KMS-11 (cell line): ENCODE results near the gene CNTN5.

Source experiments
- H2AFZ ChIP-seq: fragments of 200-600 bp; sonication (generic); 2 replicates; pipeline ENCODE4 v1.6.1; 2016; ENCODE audit warnings: antibody characterized with exemption, mixed run types, low read depth
- H3K27ac ChIP-seq: fragments of 200-600 bp; sonication (generic); 2 replicates; pipeline ENCODE4 v1.6.1; 2016; ENCODE audit warnings: mild to moderate bottlenecking, mixed run types
- H3K27me3 ChIP-seq: fragments of 200-600 bp; sonication (generic); 2 replicates; pipeline ENCODE4 v1.6.1; 2017; ENCODE audit warnings: mild to moderate bottlenecking, low read depth, mixed run types, moderate library complexity; ENCODE audit not compliant: insufficient read depth
- H3K36me3 ChIP-seq: fragments of 200-600 bp; sonication (generic); 2 replicates; pipeline ENCODE4 v1.6.1; 2017; ENCODE audit warnings: mild to moderate bottlenecking, mixed run types; ENCODE audit not compliant: insufficient read depth
- H3K4me1 ChIP-seq: fragments of 200-600 bp; sonication (generic); 2 replicates; pipeline ENCODE4 v1.6.1; 2016; ENCODE audit warnings: mild to moderate bottlenecking, low read depth, mixed run types; ENCODE audit not compliant: poor library complexity, severe bottlenecking
- H3K4me2 ChIP-seq: fragments of 200-600 bp; sonication (generic); 2 replicates; pipeline ENCODE4 v1.7.0; 2016; ENCODE audit warnings: mild to moderate bottlenecking, mixed run types
- H3K4me3 ChIP-seq: fragments of 200-600 bp; sonication (generic); IDR thresholded peaks from 2 replicates; pipeline ENCODE4 v1.6.1; 2017; ENCODE audit warnings: low read depth, low read length, mixed read lengths; ENCODE audit not compliant: insufficient read depth
- H3K79me2 ChIP-seq: fragments of 200-600 bp; sonication (generic); 2 replicates; pipeline ENCODE4 v1.6.1; 2016; ENCODE audit warnings: low read depth, mixed run types; ENCODE audit not compliant: insufficient read depth
- H3K9ac ChIP-seq: fragments of 200-600 bp; sonication (generic); 2 replicates; pipeline ENCODE4 v1.6.1; 2016; ENCODE audit warnings: mild to moderate bottlenecking, mixed run types
- H4K20me1 ChIP-seq: fragments of 200-600 bp; sonication (generic); 2 replicates; pipeline ENCODE4 v1.6.1; 2016; ENCODE audit warnings: mild to moderate bottlenecking, mixed run types; ENCODE audit not compliant: insufficient read depth
- TF ChIP-seq, protein P1 (sequence below): fragments of 200-600 bp; sonication (generic); conservative IDR thresholded peaks from 2 replicates; pipeline ENCODE4 v1.6.1; 2017; ENCODE audit warnings: low read depth, mild to moderate bottlenecking, antibody characterized with exemption, low read length, moderate library complexity, mixed read lengths

CNTN5 gene

DNA sequence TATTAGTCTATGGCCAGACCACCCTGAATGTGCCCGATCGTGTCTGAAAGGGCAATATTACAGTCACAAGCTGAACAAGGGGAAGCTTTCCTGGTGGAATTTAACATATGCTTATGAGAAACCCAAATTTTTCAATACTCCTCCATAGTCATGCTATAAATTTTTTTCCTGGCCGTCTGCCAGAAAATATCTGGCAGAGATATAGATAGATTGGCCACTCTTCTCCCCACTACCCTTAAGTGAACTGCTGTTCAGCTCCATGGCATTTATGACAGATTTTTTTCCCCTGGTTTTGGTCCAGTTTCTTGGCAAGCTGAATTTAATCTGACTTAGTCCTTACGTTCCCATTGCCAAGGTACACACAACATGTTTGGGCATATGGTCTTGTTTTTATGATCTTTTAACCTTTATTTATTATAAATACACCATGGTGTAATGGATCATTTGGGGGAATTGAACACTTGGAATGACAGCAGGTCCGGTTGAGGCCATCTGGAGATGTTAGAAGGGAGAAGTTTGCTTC is 328.5 kb downstream of the CNTN5 start:
- Histone ChIP-seq H3K9ac (no peak overlapping the region), H4K20me1 (no peaks in the 10 kb centered on the region), H3K4me1 (no peaks in the 10 kb centered on the region), H3K79me2 (no peaks in the 10 kb centered on the region), H2AFZ (no peak overlapping the region), H3K27ac (no peak overlapping the region), H3K4me3 (no peak overlapping the region), H3K4me2 (no peak overlapping the region), H3K36me3 (no peaks in the 10 kb centered on the region), H3K27me3 (no peaks in the 10 kb centered on the region)
- TF ChIP-seq, protein P1, sequence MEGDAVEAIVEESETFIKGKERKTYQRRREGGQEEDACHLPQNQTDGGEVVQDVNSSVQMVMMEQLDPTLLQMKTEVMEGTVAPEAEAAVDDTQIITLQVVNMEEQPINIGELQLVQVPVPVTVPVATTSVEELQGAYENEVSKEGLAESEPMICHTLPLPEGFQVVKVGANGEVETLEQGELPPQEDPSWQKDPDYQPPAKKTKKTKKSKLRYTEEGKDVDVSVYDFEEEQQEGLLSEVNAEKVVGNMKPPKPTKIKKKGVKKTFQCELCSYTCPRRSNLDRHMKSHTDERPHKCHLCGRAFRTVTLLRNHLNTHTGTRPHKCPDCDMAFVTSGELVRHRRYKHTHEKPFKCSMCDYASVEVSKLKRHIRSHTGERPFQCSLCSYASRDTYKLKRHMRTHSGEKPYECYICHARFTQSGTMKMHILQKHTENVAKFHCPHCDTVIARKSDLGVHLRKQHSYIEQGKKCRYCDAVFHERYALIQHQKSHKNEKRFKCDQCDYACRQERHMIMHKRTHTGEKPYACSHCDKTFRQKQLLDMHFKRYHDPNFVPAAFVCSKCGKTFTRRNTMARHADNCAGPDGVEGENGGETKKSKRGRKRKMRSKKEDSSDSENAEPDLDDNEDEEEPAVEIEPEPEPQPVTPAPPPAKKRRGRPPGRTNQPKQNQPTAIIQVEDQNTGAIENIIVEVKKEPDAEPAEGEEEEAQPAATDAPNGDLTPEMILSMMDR: no peak

DNA sequence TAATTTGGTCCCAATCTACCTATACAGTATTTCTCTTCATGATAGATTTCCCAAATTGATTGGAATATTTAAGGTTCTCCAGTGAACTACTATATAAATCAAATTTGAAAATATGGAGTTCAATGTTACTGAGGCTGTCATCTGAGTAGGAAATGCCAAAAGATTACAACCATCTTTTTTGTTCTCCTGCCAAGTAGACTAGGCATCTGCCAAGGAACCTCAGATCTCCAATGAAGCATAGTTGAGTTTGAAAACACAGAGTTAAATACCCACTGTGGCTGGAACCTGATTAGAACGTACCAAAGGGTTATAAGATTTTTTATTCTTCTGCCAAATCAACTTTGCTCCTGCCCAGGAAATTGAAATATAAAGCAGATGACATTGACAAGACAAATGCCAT is 330.9 kb downstream of the CNTN5 start:
- no peaks in the 10 kb centered on the region for H3K36me3 ChIP-seq
- no peak overlapping the region for H3K27ac ChIP-seq
- no peak overlapping the region for H2AFZ ChIP-seq
- no peak overlapping the region for H3K9ac ChIP-seq
- no peaks in the 10 kb centered on the region for H3K4me1 ChIP-seq
- no peak overlapping the region for H3K4me2 ChIP-seq
- no peaks in the 10 kb centered on the region for H3K79me2 ChIP-seq
- TF ChIP-seq, protein P1: no peak
- no peaks in the 10 kb centered on the region for H3K27me3 ChIP-seq
- H4K20me1 ChIP-seq: no peaks in the 10 kb centered on the region
- H3K4me3 ChIP-seq: no peak overlapping the region

DNA sequence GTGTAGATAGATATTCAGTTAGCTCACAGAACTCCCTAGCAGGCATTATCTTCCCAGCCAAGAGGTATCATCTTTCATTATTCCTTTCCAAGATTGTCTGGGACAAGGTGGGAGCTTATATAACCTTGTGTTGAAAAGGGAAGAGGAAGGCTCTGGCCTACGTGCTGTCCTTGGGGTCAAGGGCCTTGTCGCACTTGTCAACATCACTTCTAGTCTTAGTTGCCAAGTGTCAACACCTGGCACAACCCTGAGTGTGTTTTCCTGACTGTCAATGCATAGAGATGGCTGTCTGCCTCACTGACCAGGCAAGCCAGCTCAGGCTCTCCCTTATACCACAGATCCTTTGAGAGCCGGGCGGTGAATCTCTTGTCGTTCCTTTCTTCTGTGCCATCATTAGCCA is 331.9 kb downstream of the CNTN5 start:
- Histone ChIP-seq H3K36me3 (no peaks in the 10 kb centered on the region), H3K4me3 (no peak overlapping the region), H2AFZ (no peak overlapping the region), H3K27me3 (no peaks in the 10 kb centered on the region), H3K79me2 (no peaks in the 10 kb centered on the region), H4K20me1 (no peaks in the 10 kb centered on the region), H3K9ac (no peak overlapping the region), H3K4me1 (no peaks in the 10 kb centered on the region), H3K27ac (no peak overlapping the region), H3K4me2 (no peak overlapping the region)
- TF ChIP-seq, protein P1: no peak

DNA sequence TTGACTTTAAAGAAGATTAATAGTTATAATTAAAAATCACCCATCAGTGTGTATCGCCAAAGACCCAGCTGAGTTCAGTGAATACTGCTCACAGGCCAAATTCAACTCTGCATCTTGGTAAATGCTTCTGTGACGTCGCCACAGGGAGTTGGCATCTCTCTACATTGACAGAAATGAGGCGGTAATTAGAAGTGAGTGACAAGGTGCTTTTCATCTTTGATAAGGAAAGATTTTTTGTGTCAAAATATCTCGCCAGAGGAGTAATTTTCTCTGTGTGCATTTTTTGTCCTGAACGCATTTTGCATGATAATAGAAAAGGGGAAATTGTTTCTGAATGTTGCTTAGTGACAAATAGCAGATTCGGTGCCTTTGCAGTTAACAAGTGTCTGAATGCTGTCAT is 345.8 kb downstream of the CNTN5 start:
- TF ChIP-seq, protein P1: no peak
- Histone ChIP-seq H3K27ac (no peak overlapping the region), H3K79me2 (no peaks in the 10 kb centered on the region)

More for the DNA sequence above, 345.8 kb downstream of the CNTN5 start:
- H3K27me3 ChIP-seq: no peaks in the 10 kb centered on the region
- H3K4me1 ChIP-seq: peaks cover 8% of the 10 kb centered on the region
- H4K20me1 ChIP-seq: no peaks in the 10 kb centered on the region
- no peak overlapping the region for H3K4me2 ChIP-seq
- no peak overlapping the region for H3K4me3 ChIP-seq
- H3K9ac ChIP-seq: no peak overlapping the region
- H3K36me3 ChIP-seq: no peaks in the 10 kb centered on the region
- H2AFZ ChIP-seq: no peak overlapping the region
